Ovary (tissue), 3 donors: ENCODE measurements around the gene USP24.
"Not testable (repeated sequence)": the region's sequence is repeated elsewhere in the genome, so short reads cannot be mapped to it uniquely, and the experiment has no call there.

Source experiments
- EP300 ChIP-seq: sonication (generic); formaldehyde crosslinking; IDR thresholded peaks from one replicate; pipeline ENCODE4 v1.6.1; 2017; ENCODE audit warnings: antibody characterized with exemption
- TF ChIP-seq, protein P1 (sequence below), 3 donors: fragments of 450-650 bp in 2 of 3; fragments of 200-600 bp in 1 of 3; IDR thresholded peaks; one replicate each; pipeline versions ENCODE4 v1.5.1 to v1.8.0; 2016 to 2022; ENCODE audit warnings: antibody characterized with exemption in 3 of 3, mild to moderate bottlenecking in 1 of 3
- donor health status: DM: no; HTN: no; CAD: no.

DNA sequence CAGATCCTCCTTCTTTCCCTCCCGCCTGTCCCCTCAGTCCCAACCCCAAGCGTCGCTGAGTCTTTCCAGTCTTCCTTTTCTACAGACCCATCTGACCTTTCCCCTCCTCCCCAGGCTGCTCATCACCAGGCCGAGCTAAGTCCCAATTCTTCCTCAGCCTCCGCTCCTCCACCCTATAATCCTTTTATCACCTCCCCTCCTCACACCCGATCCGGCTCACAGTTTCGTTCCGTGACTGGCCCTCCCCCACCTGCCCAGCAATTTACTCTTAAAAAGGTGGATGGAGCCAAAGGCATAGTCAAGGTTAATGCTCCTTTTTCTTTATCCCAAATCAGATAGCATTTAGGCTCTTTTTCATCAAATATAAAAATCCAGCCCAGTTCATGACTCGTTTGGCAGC, 191.0 kb downstream of the USP24 start:
- TF ChIP-seq, protein P1, sequence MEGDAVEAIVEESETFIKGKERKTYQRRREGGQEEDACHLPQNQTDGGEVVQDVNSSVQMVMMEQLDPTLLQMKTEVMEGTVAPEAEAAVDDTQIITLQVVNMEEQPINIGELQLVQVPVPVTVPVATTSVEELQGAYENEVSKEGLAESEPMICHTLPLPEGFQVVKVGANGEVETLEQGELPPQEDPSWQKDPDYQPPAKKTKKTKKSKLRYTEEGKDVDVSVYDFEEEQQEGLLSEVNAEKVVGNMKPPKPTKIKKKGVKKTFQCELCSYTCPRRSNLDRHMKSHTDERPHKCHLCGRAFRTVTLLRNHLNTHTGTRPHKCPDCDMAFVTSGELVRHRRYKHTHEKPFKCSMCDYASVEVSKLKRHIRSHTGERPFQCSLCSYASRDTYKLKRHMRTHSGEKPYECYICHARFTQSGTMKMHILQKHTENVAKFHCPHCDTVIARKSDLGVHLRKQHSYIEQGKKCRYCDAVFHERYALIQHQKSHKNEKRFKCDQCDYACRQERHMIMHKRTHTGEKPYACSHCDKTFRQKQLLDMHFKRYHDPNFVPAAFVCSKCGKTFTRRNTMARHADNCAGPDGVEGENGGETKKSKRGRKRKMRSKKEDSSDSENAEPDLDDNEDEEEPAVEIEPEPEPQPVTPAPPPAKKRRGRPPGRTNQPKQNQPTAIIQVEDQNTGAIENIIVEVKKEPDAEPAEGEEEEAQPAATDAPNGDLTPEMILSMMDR (IDR thresholded peaks at IDR 0.05): not testable (repeated sequence)
- not testable (repeated sequence) for TF ChIP-seq EP300
